GM12878 (cell line): ENCODE data around the gene CENPC.

Experiments used
- BHLHE40 ChIP-seq, 2 experiments: fragments of 450-650 bp in 1 of 2; IDR thresholded peaks; 2 replicates each; pipeline ENCODE4 v1.6.1; 2011 to 2017; ENCODE audit warnings: low read depth in 2 of 2, borderline replicate concordance in 1 of 2, improper control_type of control experiment in 1 of 2, low read length in 1 of 2, mild to moderate bottlenecking in 1 of 2
- CTCF ChIP-seq, 3 experiments: IDR thresholded peaks in 2 of 3; conservative IDR thresholded peaks in 1 of 3; 2 replicates each; pipeline ENCODE4 v1.5.1; 2011; ENCODE audit warnings: low read depth in 3 of 3, low read length in 3 of 3, mild to moderate bottlenecking in 3 of 3, control low read depth in 2 of 3, moderate library complexity in 2 of 3, inconsistent platforms in 1 of 3, mixed read lengths in 1 of 3; ENCODE audit not compliant: control insufficient read depth in 2 of 3, insufficient read depth in 1 of 3; ENCODE audit errors: extremely low read depth in 1 of 3
- EZH2 ChIP-seq: IDR thresholded peaks from 2 replicates; pipeline ENCODE4 v1.6.1; 2012; ENCODE audit warnings: low read depth, mild to moderate bottlenecking, control low read depth, inconsistent platforms, low read length, borderline replicate concordance; ENCODE audit not compliant: control insufficient read depth
- HDAC6 ChIP-seq: fragments of 200-600 bp; sonication (generic); IDR thresholded peaks from one replicate; pipeline ENCODE4 v1.8.0; 2017; ENCODE audit warnings: antibody characterized with exemption; ENCODE audit not compliant: unreplicated experiment
- JUND ChIP-seq: IDR thresholded peaks from 2 replicates; pipeline ENCODE4 v1.6.1; 2012; ENCODE audit warnings: low read depth, mild to moderate bottlenecking, low read length, improper control_type of control experiment, moderate library complexity
- MTA3 ChIP-seq: IDR thresholded peaks from 2 replicates; pipeline ENCODE4 v1.6.1; 2012; ENCODE audit warnings: low read length, inconsistent platforms, borderline replicate concordance
- RAD51 ChIP-seq: fragments of 450-650 bp; IDR thresholded peaks from 2 replicates; pipeline ENCODE4 v1.6.1; 2016; ENCODE audit warnings: moderate library complexity, mild to moderate bottlenecking, inconsistent platforms
- SPI1 ChIP-seq: IDR thresholded peaks from 2 replicates; pipeline ENCODE4 v1.6.1; 2011; ENCODE audit warnings: low read depth, mild to moderate bottlenecking, low read length, moderate library complexity, borderline replicate concordance; ENCODE audit not compliant: insufficient read depth
- TARDBP ChIP-seq: IDR thresholded peaks from 2 replicates; pipeline ENCODE4 v1.6.1; 2016; ENCODE audit warnings: borderline replicate concordance
- USF2 ChIP-seq: IDR thresholded peaks from 2 replicates; pipeline ENCODE4 v1.6.1; 2011; ENCODE audit warnings: low read depth, low read length, improper control_type of control experiment, borderline replicate concordance
- ZBTB11 ChIP-seq: fragments of 450-650 bp; formaldehyde crosslinking; IDR thresholded peaks from 2 replicates; pipeline ENCODE4 v1.5.0; 2022; ENCODE audit warnings: mild to moderate bottlenecking, missing genetic modification characterization
- TF ChIP-seq, protein P1 (sequence below): IDR thresholded peaks from 2 replicates; pipeline ENCODE4 v1.6.1; 2012; ENCODE audit warnings: low read depth, low read length, improper control_type of control experiment

DNA sequence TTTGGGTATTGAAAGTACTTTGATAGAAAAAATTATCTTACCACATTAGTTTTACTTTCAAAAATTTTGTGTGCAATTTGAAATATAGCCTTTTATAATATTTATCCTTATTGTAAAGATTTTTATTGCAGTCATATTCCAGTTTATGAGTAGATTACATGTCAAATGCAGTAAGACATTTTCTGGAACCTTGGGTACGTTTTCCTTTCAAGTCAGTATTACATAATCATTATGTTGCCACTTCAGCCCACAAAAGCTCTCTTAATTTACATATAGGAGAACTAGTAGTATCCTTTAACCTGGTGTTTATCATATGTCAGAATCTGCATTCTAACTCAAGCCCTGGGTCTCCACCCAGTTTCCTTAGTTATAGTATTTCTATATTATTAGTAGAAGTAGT lies 98.5 kb downstream of the CENPC start:
- TF ChIP-seq ZBTB11 (CRISPR knock-in tag) (no peak), CTCF (IDR thresholded peaks at IDR 0.05 in 2 of 3, conservative IDR thresholded peaks at IDR 0.05 in 1 of 3; ENCODE audit: control insufficient read depth in 2 of 3, extremely low read depth in 1 of 3, insufficient read depth in 1 of 3, low read depth in 3 of 3, low read length in 3 of 3) (no peak), HDAC6 (no peak), JUND (no peak), MTA3 (no peak), RAD51 (no peak), BHLHE40 (IDR thresholded peaks at IDR 0.05; ENCODE audit: borderline replicate concordance in 1 of 2, low read depth in 2 of 2, low read length in 1 of 2) (no peak), TARDBP (no peak), EZH2 (no peak), SPI1 (no peak), USF2 (no peak)
- TF ChIP-seq, protein P1, sequence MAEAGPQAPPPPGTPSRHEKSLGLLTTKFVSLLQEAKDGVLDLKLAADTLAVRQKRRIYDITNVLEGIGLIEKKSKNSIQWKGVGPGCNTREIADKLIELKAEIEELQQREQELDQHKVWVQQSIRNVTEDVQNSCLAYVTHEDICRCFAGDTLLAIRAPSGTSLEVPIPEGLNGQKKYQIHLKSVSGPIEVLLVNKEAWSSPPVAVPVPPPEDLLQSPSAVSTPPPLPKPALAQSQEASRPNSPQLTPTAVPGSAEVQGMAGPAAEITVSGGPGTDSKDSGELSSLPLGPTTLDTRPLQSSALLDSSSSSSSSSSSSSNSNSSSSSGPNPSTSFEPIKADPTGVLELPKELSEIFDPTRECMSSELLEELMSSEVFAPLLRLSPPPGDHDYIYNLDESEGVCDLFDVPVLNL, result no peak
